Measurements from ENCODE around the gene POU6F1.

The POU6F1 gene

DNA sequence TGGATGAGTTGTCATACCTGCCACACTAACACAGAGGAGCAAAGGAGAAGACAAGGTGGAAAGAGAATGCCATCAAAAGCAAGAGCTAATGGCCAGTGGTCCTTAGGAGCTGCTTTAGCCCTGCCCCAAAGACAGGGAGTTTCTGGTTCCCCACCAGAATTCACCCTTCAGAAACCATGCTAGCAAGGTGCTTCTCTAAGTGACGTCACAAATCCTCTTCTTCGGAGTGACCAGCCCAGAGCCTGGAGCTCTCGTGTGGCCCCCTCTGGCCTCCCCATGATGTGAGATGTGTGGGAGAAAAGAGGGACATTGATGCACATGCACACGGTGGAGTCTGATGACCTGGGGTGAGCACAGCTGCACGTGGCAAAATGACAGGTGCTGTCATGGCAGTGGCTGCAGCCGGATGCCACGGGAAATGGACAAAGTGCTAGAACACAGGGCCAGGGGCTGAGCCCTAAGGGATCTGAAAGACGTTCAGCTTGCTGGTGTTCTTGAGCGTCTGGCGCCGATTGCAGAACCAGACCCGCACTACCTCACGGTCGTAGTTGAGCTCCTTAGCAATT is 28.0 kb downstream of the POU6F1 start:
- H3K4me3 ChIP-seq (ENCODE audit: low read length in 2 of 2), result no peak overlapping the region
- no peaks in the 10 kb centered on the region for H3K9me3 ChIP-seq (ENCODE audit: control insufficient read depth in 2 of 2, low read length in 2 of 2)
- peaks cover 0 to 9% of the 10 kb centered on the region in 2 donors for H3K36me3 ChIP-seq (ENCODE audit: control insufficient read depth in 2 of 2, insufficient read depth in 2 of 2, low read length in 2 of 2)
- no peak overlapping the region for H3K9ac ChIP-seq (ENCODE audit: low read depth in 1 of 2, low read length in 2 of 2)
- no peaks in the 10 kb centered on the region for H3K4me1 ChIP-seq (ENCODE audit: control insufficient read depth in 2 of 2, insufficient read depth in 2 of 2, low read length in 2 of 2)
- H3K27me3 ChIP-seq (ENCODE audit: control insufficient read depth in 2 of 2, insufficient read depth in 2 of 2, low read length in 2 of 2), result no peaks in the 10 kb centered on the region
- no peak overlapping the region for H3K27ac ChIP-seq (ENCODE audit: low read depth in 2 of 2, low read length in 2 of 2)

DNA sequence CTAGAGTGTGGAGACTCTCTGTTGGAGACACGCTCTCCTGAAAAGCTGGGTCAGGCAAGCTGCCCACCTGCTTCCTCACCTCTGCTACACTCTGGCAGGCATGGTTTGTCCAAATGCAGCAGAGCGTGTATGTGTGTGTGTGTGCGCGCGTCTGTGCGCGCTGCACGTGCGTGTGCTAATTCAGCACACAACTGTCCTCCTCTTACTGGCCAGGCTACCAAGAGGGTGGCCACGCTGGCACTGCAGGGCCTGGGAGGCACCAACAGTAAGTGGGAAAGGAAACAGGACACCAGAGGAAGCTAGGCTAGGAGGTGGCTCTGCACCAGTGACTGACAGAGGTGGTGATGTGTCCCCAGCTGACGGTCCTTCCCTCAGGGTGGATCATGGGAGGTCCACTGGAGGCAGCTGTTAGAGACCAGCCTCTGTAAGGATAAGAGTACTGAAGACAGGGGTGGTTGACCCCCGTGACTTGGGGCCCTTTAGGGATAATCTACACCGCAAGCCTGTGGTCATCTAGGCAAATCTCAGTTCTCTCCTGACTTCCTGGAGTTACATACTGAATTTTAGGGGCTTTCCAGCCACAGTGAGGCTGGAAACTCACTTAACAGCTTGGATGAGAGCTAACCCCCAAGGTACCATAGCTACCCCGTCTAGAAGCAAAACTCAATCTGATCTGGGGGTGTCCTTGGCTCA is 29.4 kb downstream of the POU6F1 start:
- H3K9me3 ChIP-seq (ENCODE audit: control insufficient read depth in 2 of 2, low read length in 2 of 2), result no peaks in the 10 kb centered on the region
- H3K27ac ChIP-seq (ENCODE audit: low read depth in 2 of 2, low read length in 2 of 2), result no peak overlapping the region
- H3K4me1 ChIP-seq (ENCODE audit: control insufficient read depth in 2 of 2, insufficient read depth in 2 of 2, low read length in 2 of 2), result no peaks in the 10 kb centered on the region
- H3K36me3 ChIP-seq (ENCODE audit: control insufficient read depth in 2 of 2, insufficient read depth in 2 of 2, low read length in 2 of 2), result peaks cover 0 to 9% of the 10 kb centered on the region in 2 donors
- H3K4me3 ChIP-seq (ENCODE audit: low read length in 2 of 2), result no peak overlapping the region
- H3K9ac ChIP-seq (ENCODE audit: low read depth in 1 of 2, low read length in 2 of 2), result no peak overlapping the region
- H3K27me3 ChIP-seq (ENCODE audit: control insufficient read depth in 2 of 2, insufficient read depth in 2 of 2, low read length in 2 of 2), result no peaks in the 10 kb centered on the region

DNA sequence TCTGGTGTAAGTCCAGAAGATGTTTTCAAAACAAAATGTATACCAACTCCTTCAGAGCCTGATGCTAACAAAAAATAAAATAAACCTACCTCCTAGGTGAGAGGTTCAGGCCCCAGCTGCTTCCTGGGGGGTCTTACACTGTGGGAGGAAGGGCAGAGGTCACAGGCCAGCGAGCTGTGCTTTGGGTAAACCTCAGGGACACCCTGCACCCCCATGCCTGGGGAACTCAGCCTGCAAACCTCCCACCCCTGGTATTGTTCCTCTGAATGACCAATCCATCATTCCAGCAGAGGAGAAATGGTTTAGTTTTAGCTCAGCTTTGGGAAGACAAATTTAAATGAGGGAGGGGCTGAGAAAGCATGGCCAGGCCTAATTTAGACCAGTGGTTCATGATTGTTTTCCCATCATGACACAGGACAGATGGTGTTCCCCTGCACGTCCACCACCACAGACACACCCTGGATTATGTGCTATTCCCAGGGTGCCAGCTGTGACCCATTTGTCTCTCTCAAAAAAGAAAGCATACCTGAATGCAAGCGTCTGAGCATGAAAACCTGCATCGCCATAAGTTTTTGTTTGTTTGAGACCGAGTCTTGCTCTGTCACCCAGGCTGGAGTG is 30.4 kb downstream of the POU6F1 start:
- no peaks in the 10 kb centered on the region for H3K27me3 ChIP-seq (ENCODE audit: control insufficient read depth in 2 of 2, insufficient read depth in 2 of 2, low read length in 2 of 2)
- H3K9ac ChIP-seq (ENCODE audit: low read depth in 1 of 2, low read length in 2 of 2), result no peak overlapping the region
- no peak overlapping the region for H3K4me3 ChIP-seq (ENCODE audit: low read length in 2 of 2)
- peaks cover 0 to 9% of the 10 kb centered on the region in 2 donors for H3K36me3 ChIP-seq (ENCODE audit: control insufficient read depth in 2 of 2, insufficient read depth in 2 of 2, low read length in 2 of 2)
- H3K9me3 ChIP-seq (ENCODE audit: control insufficient read depth in 2 of 2, low read length in 2 of 2), result no peaks in the 10 kb centered on the region
- no peaks in the 10 kb centered on the region for H3K4me1 ChIP-seq (ENCODE audit: control insufficient read depth in 2 of 2, insufficient read depth in 2 of 2, low read length in 2 of 2)
- no peak overlapping the region for H3K27ac ChIP-seq (ENCODE audit: low read depth in 2 of 2, low read length in 2 of 2)

DNA sequence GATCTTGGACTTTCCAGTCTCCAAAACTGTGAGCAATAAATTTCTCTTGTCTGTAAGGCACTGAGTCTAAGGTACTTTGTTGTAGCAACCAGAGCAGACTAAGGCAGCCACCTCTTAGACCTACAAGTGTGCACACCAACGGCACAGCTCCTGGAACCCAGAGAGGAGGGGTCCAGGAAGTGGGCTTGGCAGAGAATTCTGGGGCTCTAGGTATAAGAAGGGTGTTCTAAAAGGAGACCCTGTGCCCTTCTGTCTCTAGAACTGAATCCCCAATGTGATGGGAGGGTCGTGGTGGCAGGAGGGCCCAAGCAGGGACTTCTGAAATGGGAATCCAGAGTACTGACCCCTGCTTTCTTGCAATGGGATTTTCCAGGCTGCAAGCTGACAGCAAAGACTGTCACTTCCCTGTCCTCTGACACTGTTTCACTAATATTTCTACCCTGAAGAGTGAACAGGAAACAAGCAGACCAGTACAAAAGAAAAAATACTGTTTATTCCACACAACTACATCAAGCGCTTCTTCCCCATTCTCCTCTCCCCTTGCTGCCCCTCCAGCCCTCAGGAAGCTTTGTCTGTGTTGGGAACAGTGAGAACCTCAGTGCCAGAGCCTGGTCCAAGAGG is 31.3 kb downstream of the POU6F1 start:
- Histone ChIP-seq H3K36me3 (ENCODE audit: control insufficient read depth in 2 of 2, insufficient read depth in 2 of 2, low read length in 2 of 2) (peaks cover 0 to 9% of the 10 kb centered on the region in 2 donors), H3K9ac (ENCODE audit: low read depth in 1 of 2, low read length in 2 of 2) (no peak overlapping the region), H3K9me3 (ENCODE audit: control insufficient read depth in 2 of 2, low read length in 2 of 2) (no peaks in the 10 kb centered on the region), H3K27ac (ENCODE audit: low read depth in 2 of 2, low read length in 2 of 2) (no peak overlapping the region), H3K4me1 (ENCODE audit: control insufficient read depth in 2 of 2, insufficient read depth in 2 of 2, low read length in 2 of 2) (no peaks in the 10 kb centered on the region), H3K27me3 (ENCODE audit: control insufficient read depth in 2 of 2, insufficient read depth in 2 of 2, low read length in 2 of 2) (no peaks in the 10 kb centered on the region), H3K4me3 (ENCODE audit: low read length in 2 of 2) (no peak overlapping the region)

DNA sequence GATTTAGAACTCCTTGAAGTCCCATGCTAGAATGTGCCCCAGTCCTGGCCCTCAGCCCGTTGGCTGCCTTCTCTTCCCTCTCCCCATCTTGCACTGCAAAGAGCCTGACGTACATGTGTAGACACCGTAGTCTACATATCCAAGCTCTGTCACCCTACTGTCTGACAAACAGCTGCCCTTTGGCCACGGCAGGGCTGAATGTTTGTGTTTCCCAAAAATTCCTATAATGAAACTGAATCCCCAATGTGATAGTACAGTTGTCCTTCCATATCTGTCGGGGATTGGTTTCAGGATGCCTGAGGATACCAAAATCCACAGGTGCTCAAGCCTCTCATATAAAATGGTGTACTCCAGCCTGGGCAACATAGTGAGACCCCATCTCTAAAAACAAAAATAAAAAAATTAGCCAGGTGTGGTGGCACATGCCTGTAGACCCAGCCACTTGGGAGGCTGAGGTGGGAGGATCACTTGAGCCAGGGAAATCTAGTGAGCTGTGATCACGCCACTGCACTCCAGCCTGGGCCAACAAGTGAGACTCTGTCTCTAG is 32.6 kb downstream of the POU6F1 start:
- Histone ChIP-seq H3K9me3 (ENCODE audit: control insufficient read depth in 2 of 2, low read length in 2 of 2) (no peaks in the 10 kb centered on the region), H3K27me3 (ENCODE audit: control insufficient read depth in 2 of 2, insufficient read depth in 2 of 2, low read length in 2 of 2) (no peaks in the 10 kb centered on the region)

DNA sequence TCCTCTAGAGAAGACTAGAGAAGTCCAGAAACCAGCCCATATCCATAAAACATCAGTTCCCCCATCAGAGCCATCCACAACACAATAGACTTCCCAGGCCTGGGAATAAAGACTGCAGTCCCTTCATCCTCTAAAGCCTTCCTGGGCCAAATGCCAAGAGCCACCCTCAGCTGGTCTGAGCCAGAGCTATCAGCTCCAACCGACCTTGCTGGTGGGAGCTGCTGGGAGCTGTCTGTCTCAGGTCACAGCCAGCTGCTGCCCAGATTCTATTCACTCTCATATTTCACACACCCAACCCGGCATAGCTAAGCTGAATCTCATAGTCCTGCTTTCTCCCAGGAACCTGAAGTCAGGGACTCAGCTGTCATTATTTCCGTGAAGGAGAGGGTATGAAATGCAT is 34.0 kb downstream of the POU6F1 start:
- H3K9ac ChIP-seq (ENCODE audit: low read depth in 1 of 2, low read length in 2 of 2), result no peak overlapping the region
- H3K4me1 ChIP-seq (ENCODE audit: control insufficient read depth in 2 of 2, insufficient read depth in 2 of 2, low read length in 2 of 2), result no peaks in the 10 kb centered on the region
- H3K27ac ChIP-seq (ENCODE audit: low read depth in 2 of 2, low read length in 2 of 2), result no peak overlapping the region
- no peak overlapping the region for H3K4me3 ChIP-seq (ENCODE audit: low read length in 2 of 2)
- H3K36me3 ChIP-seq (ENCODE audit: control insufficient read depth in 2 of 2, insufficient read depth in 2 of 2, low read length in 2 of 2), result no peaks in the 10 kb centered on the region
- no peaks in the 10 kb centered on the region for H3K9me3 ChIP-seq (ENCODE audit: control insufficient read depth in 2 of 2, low read length in 2 of 2)
- H3K27me3 ChIP-seq (ENCODE audit: control insufficient read depth in 2 of 2, insufficient read depth in 2 of 2, low read length in 2 of 2), result no peaks in the 10 kb centered on the region

More for the DNA sequence above, 32.6 kb downstream of the POU6F1 start:
- H3K36me3 ChIP-seq (ENCODE audit: control insufficient read depth in 2 of 2, insufficient read depth in 2 of 2, low read length in 2 of 2), result peaks cover 0 to 6% of the 10 kb centered on the region in 2 donors
- H3K9ac ChIP-seq (ENCODE audit: low read depth in 1 of 2, low read length in 2 of 2), result no peak overlapping the region
- no peak overlapping the region for H3K4me3 ChIP-seq (ENCODE audit: low read length in 2 of 2)
- H3K4me1 ChIP-seq (ENCODE audit: control insufficient read depth in 2 of 2, insufficient read depth in 2 of 2, low read length in 2 of 2), result no peaks in the 10 kb centered on the region
- no peak overlapping the region for H3K27ac ChIP-seq (ENCODE audit: low read depth in 2 of 2, low read length in 2 of 2)

DNA sequence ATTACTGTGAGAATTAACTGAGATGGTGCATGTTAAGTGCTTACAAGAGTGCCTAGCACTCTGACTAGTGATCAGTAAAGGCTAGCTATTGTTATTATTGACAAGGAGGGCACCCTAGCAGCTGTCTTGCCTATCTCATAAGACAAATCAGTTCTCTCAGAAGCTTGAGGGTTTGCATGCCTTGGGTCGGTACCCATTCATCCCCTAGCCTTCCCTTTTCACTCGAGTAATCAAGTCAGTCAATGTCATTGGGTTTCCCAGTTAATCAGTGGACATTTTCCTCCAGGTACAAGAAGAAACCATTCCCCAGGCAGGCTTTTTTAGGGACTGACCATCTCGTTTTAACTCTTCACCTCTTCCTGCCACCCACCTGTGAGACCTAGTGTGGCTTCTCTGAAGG is 34.5 kb downstream of the POU6F1 start:
- no peaks in the 10 kb centered on the region for H3K4me1 ChIP-seq (ENCODE audit: control insufficient read depth in 2 of 2, insufficient read depth in 2 of 2, low read length in 2 of 2)
- no peaks in the 10 kb centered on the region for H3K9me3 ChIP-seq (ENCODE audit: control insufficient read depth in 2 of 2, low read length in 2 of 2)
- H3K9ac ChIP-seq (ENCODE audit: low read depth in 1 of 2, low read length in 2 of 2), result no peak overlapping the region
- H3K27ac ChIP-seq (ENCODE audit: low read depth in 2 of 2, low read length in 2 of 2), result no peak overlapping the region
- H3K36me3 ChIP-seq (ENCODE audit: control insufficient read depth in 2 of 2, insufficient read depth in 2 of 2, low read length in 2 of 2), result no peaks in the 10 kb centered on the region
- H3K27me3 ChIP-seq (ENCODE audit: control insufficient read depth in 2 of 2, insufficient read depth in 2 of 2, low read length in 2 of 2), result no peaks in the 10 kb centered on the region
- H3K4me3 ChIP-seq (ENCODE audit: low read length in 2 of 2), result no peak overlapping the region

DNA sequence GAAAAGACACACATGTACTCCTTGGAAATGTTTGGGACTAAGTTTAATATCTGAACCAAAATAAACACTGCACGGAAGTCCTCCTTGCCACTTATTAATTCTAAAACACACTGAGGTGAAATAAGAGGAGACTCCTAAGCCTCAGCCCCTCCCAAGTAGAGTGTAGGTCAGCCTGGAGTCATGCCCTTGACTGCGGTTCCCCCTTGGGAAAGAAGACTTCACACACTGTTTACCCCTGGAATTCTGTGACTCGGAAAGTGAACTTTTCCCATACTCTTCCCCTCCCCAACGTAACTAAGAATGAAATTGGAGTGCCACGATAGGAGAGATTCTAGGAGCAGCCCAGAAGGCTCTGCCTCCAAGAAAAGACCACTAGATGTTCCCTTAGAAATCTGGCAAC is 36.3 kb downstream of the POU6F1 start:
- Histone ChIP-seq H3K27ac (ENCODE audit: low read depth in 2 of 2, low read length in 2 of 2) (no peak overlapping the region), H3K27me3 (ENCODE audit: control insufficient read depth in 2 of 2, insufficient read depth in 2 of 2, low read length in 2 of 2) (no peaks in the 10 kb centered on the region), H3K36me3 (ENCODE audit: control insufficient read depth in 2 of 2, insufficient read depth in 2 of 2, low read length in 2 of 2) (no peaks in the 10 kb centered on the region), H3K9ac (ENCODE audit: low read depth in 1 of 2, low read length in 2 of 2) (no peak overlapping the region), H3K9me3 (ENCODE audit: control insufficient read depth in 2 of 2, low read length in 2 of 2) (no peaks in the 10 kb centered on the region), H3K4me3 (ENCODE audit: low read length in 2 of 2) (no peak overlapping the region), H3K4me1 (ENCODE audit: control insufficient read depth in 2 of 2, insufficient read depth in 2 of 2, low read length in 2 of 2) (no peaks in the 10 kb centered on the region)

DNA sequence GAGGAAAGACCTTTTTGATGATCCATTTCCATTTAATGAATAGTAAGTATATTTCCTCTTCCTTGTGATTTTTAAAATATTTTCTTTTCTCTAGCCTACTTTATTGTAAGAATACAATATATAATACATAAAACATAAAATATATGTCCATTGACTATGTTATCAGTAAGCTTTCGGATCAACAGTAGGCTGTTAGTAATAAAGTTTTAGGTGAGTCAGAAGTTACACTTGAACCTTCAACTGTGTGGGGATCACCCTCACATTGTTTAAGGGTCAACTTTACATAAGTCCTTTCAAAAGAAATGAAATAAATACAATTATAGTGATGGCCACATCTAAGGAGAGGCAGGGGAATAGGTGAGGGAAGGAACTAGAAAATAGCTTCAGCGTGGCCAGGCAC is 40.0 kb downstream of the POU6F1 start:
- no peaks in the 10 kb centered on the region for H3K9me3 ChIP-seq (ENCODE audit: control insufficient read depth in 2 of 2, low read length in 2 of 2)

DNA sequence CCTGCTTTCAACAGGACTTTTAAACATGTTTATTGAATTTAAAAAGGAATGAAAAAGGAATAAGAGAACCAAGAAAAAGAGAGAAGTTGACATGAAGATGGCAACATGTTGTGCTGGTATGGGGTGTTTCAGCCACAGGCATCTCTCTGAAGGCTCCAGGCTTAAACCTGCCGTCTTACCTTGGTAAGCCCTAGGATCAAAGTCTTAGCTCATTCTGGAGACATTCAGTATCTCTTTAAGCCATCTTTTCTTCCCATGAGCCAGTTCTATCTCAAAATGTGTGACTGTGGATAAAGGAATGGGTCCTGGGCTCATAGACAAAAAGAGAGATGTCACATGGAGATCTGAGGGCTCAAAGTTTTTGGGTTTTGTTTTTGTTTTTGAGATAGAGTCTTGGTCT is 43.4 kb downstream of the POU6F1 start:
- Histone ChIP-seq H3K27me3 (ENCODE audit: control insufficient read depth in 2 of 2, insufficient read depth in 2 of 2, low read length in 2 of 2) (no peaks in the 10 kb centered on the region), H3K4me3 (ENCODE audit: low read length in 2 of 2) (no peak overlapping the region), H3K36me3 (ENCODE audit: control insufficient read depth in 2 of 2, insufficient read depth in 2 of 2, low read length in 2 of 2) (no peaks in the 10 kb centered on the region), H3K4me1 (ENCODE audit: control insufficient read depth in 2 of 2, insufficient read depth in 2 of 2, low read length in 2 of 2) (peaks cover 6 to 8% of the 10 kb centered on the region in 2 donors), H3K9me3 (ENCODE audit: control insufficient read depth in 2 of 2, low read length in 2 of 2) (no peaks in the 10 kb centered on the region), H3K27ac (ENCODE audit: low read depth in 2 of 2, low read length in 2 of 2) (no peak overlapping the region), H3K9ac (ENCODE audit: low read depth in 1 of 2, low read length in 2 of 2) (no peak overlapping the region)

More for the DNA sequence above, 40.0 kb downstream of the POU6F1 start:
- Histone ChIP-seq H3K4me3 (ENCODE audit: low read length in 2 of 2) (no peak overlapping the region), H3K27me3 (ENCODE audit: control insufficient read depth in 2 of 2, insufficient read depth in 2 of 2, low read length in 2 of 2) (no peaks in the 10 kb centered on the region), H3K4me1 (ENCODE audit: control insufficient read depth in 2 of 2, insufficient read depth in 2 of 2, low read length in 2 of 2) (no peaks in the 10 kb centered on the region), H3K27ac (ENCODE audit: low read depth in 2 of 2, low read length in 2 of 2) (no peak overlapping the region), H3K9ac (ENCODE audit: low read depth in 1 of 2, low read length in 2 of 2) (no peak overlapping the region), H3K36me3 (ENCODE audit: control insufficient read depth in 2 of 2, insufficient read depth in 2 of 2, low read length in 2 of 2) (no peaks in the 10 kb centered on the region)

All from mucosa of rectum (tissue), 2 donors.